SU-DHL-6 (cell line): ENCODE data around the gene OR10D3.

ENCODE experiments used
- EZH2phosphoT487 ChIP-seq: fragments of 200-600 bp; sonication (generic), shearing (Covaris generic); conservative IDR thresholded peaks from 2 replicates; pipeline ENCODE4 v1.6.1; 2018; ENCODE audit warnings: mild to moderate bottlenecking, antibody characterized with exemption, low read length, moderate library complexity, mixed read lengths
- TF ChIP-seq, protein P1 (sequence below): fragments of 200-600 bp; sonication (generic); IDR thresholded peaks from one replicate; pipeline ENCODE4 v1.5.1; 2017; ENCODE audit warnings: antibody characterized with exemption, mild to moderate bottlenecking, low read length, moderate library complexity; ENCODE audit not compliant: insufficient read depth, poor library complexity, severe bottlenecking

GRCh38 chr11:124174001-124174583, 9.1 kb upstream of the OR10D3 start:
- TF ChIP-seq, protein P1, sequence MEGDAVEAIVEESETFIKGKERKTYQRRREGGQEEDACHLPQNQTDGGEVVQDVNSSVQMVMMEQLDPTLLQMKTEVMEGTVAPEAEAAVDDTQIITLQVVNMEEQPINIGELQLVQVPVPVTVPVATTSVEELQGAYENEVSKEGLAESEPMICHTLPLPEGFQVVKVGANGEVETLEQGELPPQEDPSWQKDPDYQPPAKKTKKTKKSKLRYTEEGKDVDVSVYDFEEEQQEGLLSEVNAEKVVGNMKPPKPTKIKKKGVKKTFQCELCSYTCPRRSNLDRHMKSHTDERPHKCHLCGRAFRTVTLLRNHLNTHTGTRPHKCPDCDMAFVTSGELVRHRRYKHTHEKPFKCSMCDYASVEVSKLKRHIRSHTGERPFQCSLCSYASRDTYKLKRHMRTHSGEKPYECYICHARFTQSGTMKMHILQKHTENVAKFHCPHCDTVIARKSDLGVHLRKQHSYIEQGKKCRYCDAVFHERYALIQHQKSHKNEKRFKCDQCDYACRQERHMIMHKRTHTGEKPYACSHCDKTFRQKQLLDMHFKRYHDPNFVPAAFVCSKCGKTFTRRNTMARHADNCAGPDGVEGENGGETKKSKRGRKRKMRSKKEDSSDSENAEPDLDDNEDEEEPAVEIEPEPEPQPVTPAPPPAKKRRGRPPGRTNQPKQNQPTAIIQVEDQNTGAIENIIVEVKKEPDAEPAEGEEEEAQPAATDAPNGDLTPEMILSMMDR, result no peak
- TF ChIP-seq EZH2phosphoT487, result no peak
